SK-N-SH (cell line): ENCODE results near the gene LHPP. TPM values are rescaled to one million over a fixed set of nuclear protein-coding genes. Genes with fewer than 3 reads are reported as not detected.

Source experiments
- CTCF ChIA-PET: fragments of 300-600, 350-600 bp; formaldehyde crosslinking; extraction: SDS; loops from one replicate; lab custom pipeline; 2021; lab: Yijun Ruan, JAX
- POLR2A ChIA-PET: fragments of 350-600 bp; sonication (Branson Sonifier 250); formaldehyde crosslinking; extraction: SDS; loops from one replicate; lab custom pipeline; 2020; ENCODE audit warnings: antibody characterized with exemption, inconsistent platforms; lab: Yijun Ruan, JAX
- DNase-seq: peaks from one replicate; pipeline ENCODE4 v3.0.0; 2012
- H2AFZ ChIP-seq: fragments of 200-600 bp; sonication (generic); 2 replicates; pipeline ENCODE4 v1.8.1; 2016; ENCODE audit warnings: antibody characterized with exemption, mild to moderate bottlenecking, low read depth
- H3F3A ChIP-seq: fragments of 200-600 bp; sonication (generic); replicated peaks from 2 replicates; pipeline ENCODE3; 2016; ENCODE audit warnings: antibody characterized with exemption, mild to moderate bottlenecking; ENCODE audit not compliant: insufficient read depth
- H3K27ac ChIP-seq, 2 experiments: fragments of 200-500 bp in 1 of 2; fragments of 200-600 bp in 1 of 2; sonication (Bioruptor generic) in 1 of 2; sonication (generic), shearing (Covaris generic) in 1 of 2; 2 replicates each; pipeline versions ENCODE4 v1.5.1 to v1.6.1; 2014 to 2016; ENCODE audit warnings: low read depth in 2 of 2, inconsistent platforms in 1 of 2, low read length in 1 of 2, mild to moderate bottlenecking in 1 of 2, mixed read lengths in 1 of 2
- H3K27me3 ChIP-seq: fragments of 200-600 bp; sonication (generic), shearing (Covaris generic); 2 replicates; pipeline ENCODE4 v1.6.1; 2016; ENCODE audit warnings: mixed run types; ENCODE audit not compliant: insufficient read depth
- H3K36me3 ChIP-seq, 2 experiments: fragments of 200-500 bp in 1 of 2; fragments of 200-600 bp in 1 of 2; sonication (Bioruptor generic) in 1 of 2; sonication (generic) in 1 of 2; replicated peaks in 1 of 2; 2 replicates each; pipeline versions ENCODE3 to v1.5.1; 2014 to 2016; ENCODE audit warnings: low read length in 1 of 2, mild to moderate bottlenecking in 1 of 2; ENCODE audit not compliant: insufficient read depth in 2 of 2, control insufficient read depth in 1 of 2
- H3K4me1 ChIP-seq, 2 experiments: fragments of 200-500 bp in 1 of 2; fragments of 200-600 bp in 1 of 2; sonication (Bioruptor generic) in 1 of 2; sonication (generic), shearing (Covaris generic) in 1 of 2; 2 replicates each; pipeline versions ENCODE4 v1.5.1 to v1.6.1; 2014 to 2016; ENCODE audit warnings: low read depth in 1 of 2, low read length in 1 of 2, mixed run types in 1 of 2; ENCODE audit not compliant: insufficient read depth in 2 of 2, control insufficient read depth in 1 of 2
- H3K4me2 ChIP-seq: fragments of 200-600 bp; sonication (generic), shearing (Covaris generic); 2 replicates; pipeline ENCODE4 v1.6.1; 2017; ENCODE audit warnings: mixed run types
- H3K4me3 ChIP-seq, 2 experiments: fragments of 200-500 bp in 1 of 2; fragments of 200-600 bp in 1 of 2; sonication (Bioruptor generic) in 1 of 2; sonication (generic), shearing (Covaris generic) in 1 of 2; 2 replicates each; pipeline versions ENCODE4 v1.5.1 to v1.8.1; 2014 to 2016; ENCODE audit warnings: low read depth in 2 of 2, inconsistent platforms in 1 of 2, low read length in 1 of 2, mild to moderate bottlenecking in 1 of 2, mixed read lengths in 1 of 2, moderate library complexity in 1 of 2
- H3K79me2 ChIP-seq: fragments of 200-600 bp; sonication (generic); 2 replicates; pipeline ENCODE4 v1.8.1; 2017; ENCODE audit warnings: mild to moderate bottlenecking; ENCODE audit not compliant: insufficient read depth
- H3K9ac ChIP-seq: fragments of 200-600 bp; sonication (generic); 2 replicates; pipeline ENCODE4 v1.6.1; 2017; ENCODE audit warnings: mixed run types
- H3K9me2 ChIP-seq: fragments of 200-600 bp; sonication (generic); 2 replicates; pipeline ENCODE4 v1.6.1; 2017; ENCODE audit warnings: mixed run types
- H3K9me3 ChIP-seq: fragments of 200-600 bp; sonication (generic); 2 replicates; pipeline ENCODE4 v1.6.1; 2017; ENCODE audit warnings: mixed run types, mild to moderate bottlenecking, moderate library complexity
- H4K20me1 ChIP-seq: fragments of 200-600 bp; sonication (generic); 2 replicates; pipeline ENCODE4 v1.6.1; 2017; ENCODE audit warnings: mild to moderate bottlenecking, mixed run types; ENCODE audit not compliant: insufficient read depth
- CHD2 ChIP-seq: fragments of 150-350 bp; IDR thresholded peaks from 2 replicates; pipeline ENCODE4 v1.6.1; 2018; ENCODE audit warnings: low read length; ENCODE audit not compliant: partially characterized antibody
- ELF1 ChIP-seq: IDR thresholded peaks from 2 replicates; pipeline ENCODE4 v1.4.0; 2012
- FOSL2 ChIP-seq: IDR thresholded peaks from 2 replicates; pipeline ENCODE4 v1.4.0; 2012; ENCODE audit warnings: low read depth, mild to moderate bottlenecking, moderate library complexity, borderline replicate concordance
- FOXJ3 ChIP-seq: sonication (generic); formaldehyde crosslinking; IDR thresholded peaks from 2 replicates; pipeline ENCODE4 v1.5.1; 2020; ENCODE audit warnings: mild to moderate bottlenecking, missing genetic modification reagents
- FOXM1 ChIP-seq: IDR thresholded peaks from 2 replicates; pipeline ENCODE4 v1.4.0; 2012; ENCODE audit warnings: low read depth, mild to moderate bottlenecking
- MEF2A ChIP-seq: IDR thresholded peaks from 2 replicates; pipeline ENCODE4 v1.4.0; 2012; ENCODE audit warnings: low read depth, borderline replicate concordance
- NFIC ChIP-seq: IDR thresholded peaks from 2 replicates; pipeline ENCODE4 v1.4.0; 2012; ENCODE audit warnings: borderline replicate concordance
- RCOR1 ChIP-seq: fragments of 150-350 bp; IDR thresholded peaks from 2 replicates; pipeline ENCODE4 v1.6.1; 2017; ENCODE audit warnings: antibody characterized with exemption, low read length
- RXRA ChIP-seq: IDR thresholded peaks from 2 replicates; pipeline ENCODE4 v1.4.0; 2012; ENCODE audit warnings: low read depth, mild to moderate bottlenecking, borderline replicate concordance
- SIN3A ChIP-seq: IDR thresholded peaks from 2 replicates; pipeline ENCODE4 v1.6.1; 2012; ENCODE audit warnings: low read depth, mild to moderate bottlenecking, low read length, moderate library complexity, borderline replicate concordance
- TAF1 ChIP-seq: IDR thresholded peaks from 2 replicates; pipeline ENCODE4 v1.6.1; 2012; ENCODE audit warnings: low read depth, mild to moderate bottlenecking, low read length, moderate library complexity, borderline replicate concordance
- TCF12 ChIP-seq: IDR thresholded peaks from 2 replicates; pipeline ENCODE4 v1.4.0; 2012
- YY1 ChIP-seq: IDR thresholded peaks from 2 replicates; pipeline ENCODE4 v1.4.0; 2012; ENCODE audit warnings: low read depth, mild to moderate bottlenecking
- WGBS: methylation state at CpG from one replicate; pipeline ENCODE4 v1.1.6; 2017; ENCODE audit warnings: low lambda C conversion rate; 5-methylcytosine and 5-hydroxymethylcytosine counted together
- polyA plus RNA-seq, 3 experiments: library from polyadenylated mRNA; depleted of rRNA; stranded (reverse); fragments of >200 nt; gene quantifications; 2 replicates each; pipeline ENCODE4 v1.2.3, GENCODE V29; 2012
- TF ChIP-seq, protein P1 (sequence below): IDR thresholded peaks from 2 replicates; pipeline ENCODE4 v1.4.0; 2012; ENCODE audit warnings: low read depth, borderline replicate concordance
- TF ChIP-seq, protein P2 (sequence below): fragments of 200-600 bp; sonication (generic); IDR thresholded peaks from 2 replicates; pipeline ENCODE4 v1.6.1; 2017; ENCODE audit warnings: antibody characterized with exemption, mild to moderate bottlenecking, moderate library complexity
- TF ChIP-seq, protein P3 (sequence below): fragments of 150-350 bp; IDR thresholded peaks from 2 replicates; pipeline ENCODE4 v1.6.1; 2017; ENCODE audit warnings: antibody characterized with exemption, low read length, low read depth, borderline replicate concordance
- TF ChIP-seq, protein P4 (sequence below): IDR thresholded peaks from 2 replicates; pipeline ENCODE4 v1.4.0; 2012; ENCODE audit warnings: low read depth, borderline replicate concordance
- TF ChIP-seq, protein P5 (sequence below): IDR thresholded peaks from 2 replicates; pipeline ENCODE4; 2012
- TF ChIP-seq, protein P6 (sequence below): fragments of 150-350 bp; IDR thresholded peaks from 2 replicates; pipeline ENCODE4 v1.6.1; 2016; ENCODE audit warnings: mild to moderate bottlenecking, low read depth, low read length

Gene LHPP
- polyA plus RNA-seq, 1 of the 3 experiments (the other 2 are of a cell fraction): 29.8 TPM

DNA sequence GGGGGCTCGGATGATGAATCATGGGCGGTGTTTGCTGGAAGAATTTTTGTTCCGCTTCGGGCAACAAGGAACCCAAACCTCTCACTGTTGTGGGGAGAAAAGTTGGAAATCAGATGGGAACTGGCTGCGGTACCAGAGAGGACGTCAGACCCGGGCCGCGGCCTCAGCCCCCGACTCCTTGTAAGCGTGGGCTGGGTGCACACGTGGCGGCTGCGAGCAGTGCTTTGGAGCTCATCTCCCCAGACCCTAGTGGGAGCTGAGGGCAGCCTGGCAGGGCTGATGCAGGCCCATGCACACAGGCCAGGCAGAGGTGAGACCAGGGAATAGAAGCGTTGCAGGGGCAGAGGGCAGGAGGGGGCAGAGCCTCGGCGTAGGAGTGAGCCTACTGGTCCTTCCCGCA lies 146.1 kb downstream of the LHPP start:
- POLR2A ChIA-PET: no interaction called here

DNA sequence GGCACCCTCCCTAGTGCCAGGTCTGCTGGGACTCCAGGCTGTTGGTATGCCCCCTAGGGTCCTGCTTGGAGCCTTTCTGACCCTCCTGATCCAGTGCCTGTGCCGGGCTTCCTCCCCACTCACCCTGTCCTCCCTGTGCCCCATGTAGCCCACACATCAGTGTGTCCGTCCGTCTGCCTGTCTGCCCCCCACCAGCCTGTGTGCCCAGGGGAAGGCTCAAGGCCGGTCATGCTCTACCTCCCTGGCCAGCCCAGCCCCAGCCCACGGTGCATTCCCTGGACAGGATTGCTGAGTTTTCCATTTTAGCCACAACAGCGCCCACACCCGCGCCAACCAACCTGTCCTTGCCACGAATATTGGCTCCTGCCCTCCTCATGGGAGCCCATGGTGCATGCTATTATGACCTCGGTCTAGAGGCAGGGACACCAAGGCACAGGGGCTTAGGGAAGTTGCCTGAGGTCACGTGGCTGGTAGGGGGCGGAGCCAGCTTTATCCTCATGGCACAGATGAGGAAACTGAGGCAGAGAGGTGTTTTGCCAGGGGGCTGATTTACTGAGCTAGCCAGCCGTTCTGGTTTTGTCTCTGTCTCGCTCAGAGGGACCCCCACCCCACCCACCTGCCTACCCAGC lies 146.6 kb downstream of the LHPP start:
- Histone ChIP-seq H3K79me2 (no peaks in the 10 kb centered on the region), H4K20me1 (no peaks in the 10 kb centered on the region), H3K27ac (no peak overlapping the region), H3K4me3 (no peak overlapping the region), H3K27me3 (no peaks in the 10 kb centered on the region), H3F3A (no peaks in the 10 kb centered on the region), H3K36me3 (no peaks in the 10 kb centered on the region), H3K9me3 (no peaks in the 10 kb centered on the region), H3K9me2 (no peaks in the 10 kb centered on the region), H3K9ac (no peak overlapping the region), H2AFZ (no peak overlapping the region), H3K4me2 (no peak overlapping the region), H3K4me1 (peaks cover 0 to 22% of the 10 kb centered on the region in 2 experiments; a peak in 1 of 4 replicates)
- ChIA-PET CTCF (interaction anchor here (1.0 kb wide), 1 partner anchor 68 kb away, joined by 3 read pairs; no protein-coding TSS in a partner anchor), POLR2A (no interaction called here)
- DNase-seq: no peak
- WGBS: 78% methylated on average over 14 of the region's 14 CpGs
- TF ChIP-seq TAF1: no peak
- no peak for TF ChIP-seq RCOR1
- TF ChIP-seq NFIC: no peak
- TF ChIP-seq FOSL2: no peak
- TF ChIP-seq, protein P1, sequence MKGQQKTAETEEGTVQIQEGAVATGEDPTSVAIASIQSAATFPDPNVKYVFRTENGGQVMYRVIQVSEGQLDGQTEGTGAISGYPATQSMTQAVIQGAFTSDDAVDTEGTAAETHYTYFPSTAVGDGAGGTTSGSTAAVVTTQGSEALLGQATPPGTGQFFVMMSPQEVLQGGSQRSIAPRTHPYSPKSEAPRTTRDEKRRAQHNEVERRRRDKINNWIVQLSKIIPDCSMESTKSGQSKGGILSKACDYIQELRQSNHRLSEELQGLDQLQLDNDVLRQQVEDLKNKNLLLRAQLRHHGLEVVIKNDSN: no peak
- TF ChIP-seq TCF12: no peak
- no peak for TF ChIP-seq SIN3A
- TF ChIP-seq, protein P2, sequence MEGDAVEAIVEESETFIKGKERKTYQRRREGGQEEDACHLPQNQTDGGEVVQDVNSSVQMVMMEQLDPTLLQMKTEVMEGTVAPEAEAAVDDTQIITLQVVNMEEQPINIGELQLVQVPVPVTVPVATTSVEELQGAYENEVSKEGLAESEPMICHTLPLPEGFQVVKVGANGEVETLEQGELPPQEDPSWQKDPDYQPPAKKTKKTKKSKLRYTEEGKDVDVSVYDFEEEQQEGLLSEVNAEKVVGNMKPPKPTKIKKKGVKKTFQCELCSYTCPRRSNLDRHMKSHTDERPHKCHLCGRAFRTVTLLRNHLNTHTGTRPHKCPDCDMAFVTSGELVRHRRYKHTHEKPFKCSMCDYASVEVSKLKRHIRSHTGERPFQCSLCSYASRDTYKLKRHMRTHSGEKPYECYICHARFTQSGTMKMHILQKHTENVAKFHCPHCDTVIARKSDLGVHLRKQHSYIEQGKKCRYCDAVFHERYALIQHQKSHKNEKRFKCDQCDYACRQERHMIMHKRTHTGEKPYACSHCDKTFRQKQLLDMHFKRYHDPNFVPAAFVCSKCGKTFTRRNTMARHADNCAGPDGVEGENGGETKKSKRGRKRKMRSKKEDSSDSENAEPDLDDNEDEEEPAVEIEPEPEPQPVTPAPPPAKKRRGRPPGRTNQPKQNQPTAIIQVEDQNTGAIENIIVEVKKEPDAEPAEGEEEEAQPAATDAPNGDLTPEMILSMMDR: no peak
- TF ChIP-seq ELF1: no peak
- no peak for TF ChIP-seq MEF2A
- TF ChIP-seq FOXJ3 (CRISPR knock-in tag): no peak
- TF ChIP-seq YY1: no peak
- TF ChIP-seq FOXM1: no peak
- TF ChIP-seq, protein P3, sequence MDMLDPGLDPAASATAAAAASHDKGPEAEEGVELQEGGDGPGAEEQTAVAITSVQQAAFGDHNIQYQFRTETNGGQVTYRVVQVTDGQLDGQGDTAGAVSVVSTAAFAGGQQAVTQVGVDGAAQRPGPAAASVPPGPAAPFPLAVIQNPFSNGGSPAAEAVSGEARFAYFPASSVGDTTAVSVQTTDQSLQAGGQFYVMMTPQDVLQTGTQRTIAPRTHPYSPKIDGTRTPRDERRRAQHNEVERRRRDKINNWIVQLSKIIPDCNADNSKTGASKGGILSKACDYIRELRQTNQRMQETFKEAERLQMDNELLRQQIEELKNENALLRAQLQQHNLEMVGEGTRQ: no peak
- TF ChIP-seq, protein P4, sequence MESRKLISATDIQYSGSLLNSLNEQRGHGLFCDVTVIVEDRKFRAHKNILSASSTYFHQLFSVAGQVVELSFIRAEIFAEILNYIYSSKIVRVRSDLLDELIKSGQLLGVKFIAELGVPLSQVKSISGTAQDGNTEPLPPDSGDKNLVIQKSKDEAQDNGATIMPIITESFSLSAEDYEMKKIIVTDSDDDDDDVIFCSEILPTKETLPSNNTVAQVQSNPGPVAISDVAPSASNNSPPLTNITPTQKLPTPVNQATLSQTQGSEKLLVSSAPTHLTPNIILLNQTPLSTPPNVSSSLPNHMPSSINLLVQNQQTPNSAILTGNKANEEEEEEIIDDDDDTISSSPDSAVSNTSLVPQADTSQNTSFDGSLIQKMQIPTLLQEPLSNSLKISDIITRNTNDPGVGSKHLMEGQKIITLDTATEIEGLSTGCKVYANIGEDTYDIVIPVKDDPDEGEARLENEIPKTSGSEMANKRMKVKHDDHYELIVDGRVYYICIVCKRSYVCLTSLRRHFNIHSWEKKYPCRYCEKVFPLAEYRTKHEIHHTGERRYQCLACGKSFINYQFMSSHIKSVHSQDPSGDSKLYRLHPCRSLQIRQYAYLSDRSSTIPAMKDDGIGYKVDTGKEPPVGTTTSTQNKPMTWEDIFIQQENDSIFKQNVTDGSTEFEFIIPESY: no peak
- TF ChIP-seq, protein P5, sequence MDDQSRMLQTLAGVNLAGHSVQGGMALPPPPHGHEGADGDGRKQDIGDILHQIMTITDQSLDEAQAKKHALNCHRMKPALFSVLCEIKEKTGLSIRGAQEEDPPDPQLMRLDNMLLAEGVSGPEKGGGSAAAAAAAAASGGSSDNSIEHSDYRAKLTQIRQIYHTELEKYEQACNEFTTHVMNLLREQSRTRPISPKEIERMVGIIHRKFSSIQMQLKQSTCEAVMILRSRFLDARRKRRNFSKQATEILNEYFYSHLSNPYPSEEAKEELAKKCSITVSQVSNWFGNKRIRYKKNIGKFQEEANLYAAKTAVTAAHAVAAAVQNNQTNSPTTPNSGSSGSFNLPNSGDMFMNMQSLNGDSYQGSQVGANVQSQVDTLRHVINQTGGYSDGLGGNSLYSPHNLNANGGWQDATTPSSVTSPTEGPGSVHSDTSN: no peak
- TF ChIP-seq, protein P6, sequence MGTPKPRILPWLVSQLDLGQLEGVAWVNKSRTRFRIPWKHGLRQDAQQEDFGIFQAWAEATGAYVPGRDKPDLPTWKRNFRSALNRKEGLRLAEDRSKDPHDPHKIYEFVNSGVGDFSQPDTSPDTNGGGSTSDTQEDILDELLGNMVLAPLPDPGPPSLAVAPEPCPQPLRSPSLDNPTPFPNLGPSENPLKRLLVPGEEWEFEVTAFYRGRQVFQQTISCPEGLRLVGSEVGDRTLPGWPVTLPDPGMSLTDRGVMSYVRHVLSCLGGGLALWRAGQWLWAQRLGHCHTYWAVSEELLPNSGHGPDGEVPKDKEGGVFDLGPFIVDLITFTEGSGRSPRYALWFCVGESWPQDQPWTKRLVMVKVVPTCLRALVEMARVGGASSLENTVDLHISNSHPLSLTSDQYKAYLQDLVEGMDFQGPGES: no peak
- no peak for TF ChIP-seq RXRA

More for the DNA sequence above, 146.1 kb downstream of the LHPP start:
- no peaks in the 10 kb centered on the region for H3K9me2 ChIP-seq
- H3K9ac ChIP-seq: no peak overlapping the region
- no peak overlapping the region for H2AFZ ChIP-seq
- H3K4me3 ChIP-seq: no peak overlapping the region
- no peak overlapping the region for H3K27ac ChIP-seq
- peaks cover 0 to 17% of the 10 kb centered on the region in 2 experiments; a peak in 1 of 4 replicates for H3K4me1 ChIP-seq
- 81% methylated on average over 15 of the region's 18 CpGs for WGBS
- no peaks in the 10 kb centered on the region for H4K20me1 ChIP-seq
- H3K79me2 ChIP-seq: no peaks in the 10 kb centered on the region
- no peaks in the 10 kb centered on the region for H3K27me3 ChIP-seq
- H3F3A ChIP-seq: no peaks in the 10 kb centered on the region
- no peak for DNase-seq
- no peaks in the 10 kb centered on the region for H3K9me3 ChIP-seq
- no peak overlapping the region for H3K4me2 ChIP-seq
- H3K36me3 ChIP-seq: no peaks in the 10 kb centered on the region
- CTCF ChIA-PET: no interaction called here
- TF ChIP-seq YY1: no peak
- TF ChIP-seq CHD2: no peak
- no peak for TF ChIP-seq SIN3A
